Upper lobe of right lung (tissue), 1 donor: ENCODE measurements around the gene TMEM272. TPM values are rescaled to one million over a fixed set of nuclear protein-coding genes. Genes with fewer than 3 reads are reported as not detected.

Experiments
- ATAC-seq: fragments of 200-7000 bp; cut with Tn5 transposase; one replicate; pipeline ENCODE4 v1.9.1; 2020; ENCODE audit warnings: mild to moderate bottlenecking, moderate library complexity
- DNase-seq: peaks from one replicate; pipeline ENCODE4 v3.0.0-alpha.2; 2020
- H3K27ac ChIP-seq: fragments of 200-600 bp; one replicate; pipeline ENCODE4 v1.8.0; 2022
- H3K27me3 ChIP-seq: fragments of 200-600 bp; one replicate; pipeline ENCODE4 v1.8.0; 2022; ENCODE audit warnings: mild to moderate bottlenecking
- H3K36me3 ChIP-seq: fragments of 200-600 bp; one replicate; pipeline ENCODE4 v1.8.0; 2022
- H3K4me1 ChIP-seq: fragments of 200-600 bp; one replicate; pipeline ENCODE4 v1.8.0; 2022
- H3K4me3 ChIP-seq: fragments of 200-600 bp; one replicate; pipeline ENCODE4 v1.8.0; 2022; ENCODE audit warnings: mild to moderate bottlenecking
- H3K9me3 ChIP-seq: fragments of 200-600 bp; one replicate; pipeline ENCODE4 v1.8.0; 2022
- CTCF ChIP-seq: fragments of 200-600 bp; IDR thresholded peaks from one replicate; pipeline ENCODE4 v1.8.0; 2022; ENCODE audit warnings: antibody characterized with exemption
- intact Hi-C: fragments of 100-400 bp; cut with DNase I; formaldehyde crosslinking; loops from one replicate; pipeline ENCODE4 v1.11.0; 2022
- total RNA-seq: library from RNA; stranded (reverse); fragmentation: NEBNext Ultra II Directional; extraction: Animal tissue kit (Norgen Biotek cat#: 25700); gene quantifications from one replicate; pipeline ENCODE4 v1.2.1, GENCODE V29; 2021
- donor health status: DM: no; HTN: yes; CAD: no; lungs with severe emphysema.

TMEM272 gene
- total RNA-seq, 1 donor from 2014 or later: not detected

- ATAC-seq (no peak), DNase-seq (no peak)
- Histone ChIP-seq H3K36me3 (no peaks in the 10 kb centered on the region), H3K4me1 (peaks cover 32% of the 10 kb centered on the region), H3K27ac (no peak overlapping the region), H3K9me3 (no peaks in the 10 kb centered on the region), H3K4me3 (no peak overlapping the region), H3K27me3 (no peaks in the 10 kb centered on the region)
- intact Hi-C loops: no loop called here
- TF ChIP-seq CTCF: no peak
Measured at GRCh38 chr13:51823863-51824262, 21.1 kb downstream of the TMEM272 start.

GRCh38 chr13:51823359-51823758, 21.6 kb downstream of the TMEM272 start:
- H3K36me3 ChIP-seq: no peaks in the 10 kb centered on the region
- TF ChIP-seq CTCF: no peak
- intact Hi-C loops: no loop called here
- no peaks in the 10 kb centered on the region for H3K9me3 ChIP-seq
- ATAC-seq (no peak), DNase-seq (no peak)
- peaks cover 32% of the 10 kb centered on the region for H3K4me1 ChIP-seq
- H3K27ac ChIP-seq: no peak overlapping the region
- no peaks in the 10 kb centered on the region for H3K27me3 ChIP-seq
- H3K4me3 ChIP-seq: no peak overlapping the region

- peak overlapping the region; percentile 42 for H3K27ac ChIP-seq
- H3K4me3 ChIP-seq: no peak overlapping the region
Measured at GRCh38 chr13:51822106-51822815, 22.7 kb downstream of the TMEM272 start.

GRCh38 chr13:51821606-51822005, 23.4 kb downstream of the TMEM272 start:
- intact Hi-C loops: no loop called here
- DNase-seq: no peak
- Histone ChIP-seq H3K36me3 (no peaks in the 10 kb centered on the region), H3K9me3 (no peaks in the 10 kb centered on the region), H3K4me3 (no peak overlapping the region), H3K4me1 (peaks cover 30% of the 10 kb centered on the region), H3K27ac (peak overlapping the region; percentile 42), H3K27me3 (no peaks in the 10 kb centered on the region)
- ATAC-seq: no peak
- TF ChIP-seq CTCF: no peak

More at GRCh38 chr13:51822106-51822815, 22.7 kb downstream of the TMEM272 start:
- DNase-seq: no peak
- Histone ChIP-seq H3K36me3 (no peaks in the 10 kb centered on the region), H3K9me3 (no peaks in the 10 kb centered on the region), H3K27me3 (no peaks in the 10 kb centered on the region), H3K4me1 (peaks cover 32% of the 10 kb centered on the region)
- TF ChIP-seq CTCF: no peak
- no peak for ATAC-seq
- intact Hi-C loops: no loop called here

GRCh38 chr13:51820016-51820597, 24.9 kb downstream of the TMEM272 start:
- Histone ChIP-seq H3K9me3 (no peaks in the 10 kb centered on the region), H3K27me3 (no peaks in the 10 kb centered on the region), H3K36me3 (no peaks in the 10 kb centered on the region), H3K27ac (no peak overlapping the region), H3K4me1 (peaks cover 24% of the 10 kb centered on the region), H3K4me3 (no peak overlapping the region)
- ATAC-seq (no peak), DNase-seq (no peak)
- no peak for TF ChIP-seq CTCF
- intact Hi-C loops: no loop called here
